Fibroblast of skin of left biceps (primary cell): ENCODE data around the gene DTX1.

Experiments used
- DNase-seq, 2 experiments: peaks; one replicate each; pipeline ENCODE4 v3.0.0-alpha.2; 2013; ENCODE audit warnings: low read depth in 2 of 2

DTX1 gene

GRCh38 chr12:113056631-113057488 is at the start of gene DTX1:
Gene DTX1 (plus strand): TSS chr12:113056730. CDS start chr12:113058193, 1,463 bp downstream.
- no peak for DNase-seq

DNA sequence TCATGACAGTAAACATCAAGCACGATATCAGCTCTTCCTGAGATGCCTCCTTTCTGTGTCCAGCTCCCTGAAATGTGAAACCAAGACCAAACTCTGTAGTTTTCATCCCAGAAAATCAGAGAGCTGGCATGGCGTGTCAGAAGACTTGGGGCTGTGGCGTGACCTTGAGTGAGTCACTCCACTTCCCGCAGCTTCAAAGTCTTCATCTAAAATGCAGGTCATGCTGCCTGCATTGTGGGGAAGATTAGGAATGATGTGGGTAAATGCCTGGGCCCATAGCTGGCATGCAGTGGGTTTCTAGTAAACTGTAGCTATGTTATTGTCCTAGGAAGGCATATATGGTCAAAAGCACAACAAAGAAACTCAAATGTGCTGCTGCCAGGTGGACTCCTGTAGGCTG is 49.4 kb upstream of the DTX1 start:
- DNase-seq: no peak

- DNase-seq: no peak
Observed at GRCh38 chr12:113010701-113011100, 45.8 kb upstream of the DTX1 start.

DNA sequence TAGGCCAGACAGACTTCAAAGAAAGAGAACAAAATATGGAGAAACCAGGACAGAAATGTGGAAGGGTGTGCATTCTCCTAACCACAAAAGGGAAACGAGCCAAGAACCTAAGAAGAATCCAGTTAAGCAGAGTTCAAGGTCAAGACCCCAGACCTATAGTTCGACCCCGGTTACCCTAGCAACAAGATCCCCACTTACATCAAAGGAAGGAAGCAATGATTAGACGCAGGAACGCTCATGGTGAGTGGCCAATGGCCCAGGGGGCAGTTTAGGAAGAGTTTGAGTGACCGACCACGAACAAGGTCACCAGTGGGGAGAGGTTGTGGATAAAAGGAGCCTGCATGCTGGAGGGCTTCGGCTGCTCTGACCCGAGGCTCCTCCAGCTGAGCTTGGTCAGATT is 42.0 kb upstream of the DTX1 start:
- no peak for DNase-seq

- DNase-seq: no peak
Observed at GRCh38 chr12:113016796-113017195, 39.7 kb upstream of the DTX1 start.

DNA sequence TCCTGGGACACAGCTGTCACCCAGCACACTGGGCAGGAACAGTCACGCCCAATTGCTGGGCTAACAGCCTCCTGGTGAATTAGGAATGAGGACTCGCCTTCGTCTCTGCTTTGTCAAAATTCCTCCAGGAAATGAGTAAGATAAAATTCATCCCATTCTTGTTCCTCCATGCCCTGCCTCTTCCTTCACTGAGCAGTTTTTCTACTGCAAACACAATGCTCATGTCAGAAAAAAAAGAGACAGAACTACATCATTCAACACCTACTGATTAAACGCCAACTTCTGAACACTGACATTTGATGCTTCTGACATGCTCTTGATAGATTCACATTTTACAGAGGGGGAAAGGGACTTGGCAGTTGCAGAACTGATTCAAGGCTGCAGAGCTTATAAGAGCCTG is 37.5 kb upstream of the DTX1 start:
- no peak for DNase-seq

GRCh38 chr12:113021500-113021899 is 35.0 kb upstream of the DTX1 start:
- no peak for DNase-seq

DNA sequence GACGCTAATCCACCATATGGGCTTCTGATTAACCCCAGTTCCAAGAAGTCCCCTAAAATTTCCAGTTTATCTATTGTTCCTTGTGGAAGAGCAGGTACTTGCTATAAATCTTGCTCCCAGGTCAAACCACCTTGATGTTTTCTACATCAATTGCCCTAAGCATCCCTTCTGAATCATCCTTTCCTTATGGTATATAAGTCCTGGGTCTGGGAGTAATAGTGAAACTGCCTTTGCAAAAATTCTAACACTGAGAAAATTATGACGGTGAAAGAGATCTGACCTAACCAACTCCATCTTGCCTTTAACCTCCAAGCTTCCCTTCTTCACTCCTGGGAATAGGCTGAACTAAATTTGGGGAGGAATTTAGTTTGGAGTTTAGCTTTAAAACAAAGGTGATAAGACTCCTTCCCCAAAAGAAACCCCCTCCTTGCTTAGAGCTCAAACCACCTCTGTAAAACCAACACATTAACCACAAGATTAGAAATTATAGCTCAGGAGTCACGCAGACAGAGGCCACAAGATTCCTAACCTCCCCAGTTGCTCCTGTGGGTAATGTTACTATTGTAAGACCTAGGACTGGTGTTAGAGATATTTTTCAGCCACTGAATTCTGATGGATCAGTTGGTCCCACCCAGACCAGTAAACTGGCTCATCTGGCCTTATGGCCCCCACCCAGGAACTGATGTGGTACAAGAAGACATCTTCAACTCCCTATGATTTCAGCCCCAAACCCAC is 33.8 kb upstream of the DTX1 start:
- DNase-seq: no peak

DNA sequence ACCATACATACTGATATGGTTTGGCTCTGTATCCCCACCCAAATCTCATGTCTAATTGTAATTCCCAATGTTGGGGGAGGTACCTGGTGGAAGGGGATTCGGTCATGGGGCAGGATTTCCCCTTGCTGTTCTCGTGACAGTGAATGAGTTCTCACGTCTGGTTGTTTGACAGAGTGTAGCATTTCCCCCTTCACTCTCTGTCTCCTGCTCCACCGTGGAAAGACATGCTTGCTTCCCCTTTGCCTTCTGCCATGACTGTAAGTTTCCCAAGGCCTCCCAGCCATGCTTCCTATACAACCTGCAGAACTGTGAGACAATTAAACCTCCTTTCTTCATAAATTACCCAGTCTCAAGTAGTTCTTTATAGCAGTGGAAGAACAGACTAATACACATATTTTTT is 28.8 kb upstream of the DTX1 start:
- no peak for DNase-seq

GRCh38 chr12:113030875-113031525 is 25.5 kb upstream of the DTX1 start:
- peak; percentile 7 to 10 for DNase-seq

DNA sequence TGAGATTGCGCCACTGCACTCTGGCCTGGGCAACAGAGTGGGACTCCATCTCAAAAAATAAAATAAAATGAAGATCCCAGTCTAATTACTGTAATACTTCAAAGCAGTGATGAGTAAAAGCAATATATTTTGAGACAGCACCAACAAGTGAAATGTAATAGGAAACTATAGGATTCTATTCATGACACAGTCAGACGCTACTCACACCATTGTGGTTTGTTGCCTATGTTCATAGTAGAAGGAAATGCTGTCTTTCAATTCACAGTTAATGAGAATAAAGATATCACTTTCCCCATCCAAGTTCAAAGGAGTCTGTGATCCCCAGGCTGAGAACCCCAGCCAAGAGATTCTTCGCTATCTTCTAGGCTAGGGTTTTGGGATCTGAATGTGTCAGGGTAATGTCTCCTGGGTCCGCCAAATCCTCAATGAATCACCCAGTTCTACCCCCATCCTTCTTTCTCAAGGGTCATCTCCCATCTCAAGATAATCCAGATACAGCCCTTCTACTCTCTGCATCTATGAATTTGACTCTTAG is 16.6 kb upstream of the DTX1 start:
- DNase-seq: no peak

DNA sequence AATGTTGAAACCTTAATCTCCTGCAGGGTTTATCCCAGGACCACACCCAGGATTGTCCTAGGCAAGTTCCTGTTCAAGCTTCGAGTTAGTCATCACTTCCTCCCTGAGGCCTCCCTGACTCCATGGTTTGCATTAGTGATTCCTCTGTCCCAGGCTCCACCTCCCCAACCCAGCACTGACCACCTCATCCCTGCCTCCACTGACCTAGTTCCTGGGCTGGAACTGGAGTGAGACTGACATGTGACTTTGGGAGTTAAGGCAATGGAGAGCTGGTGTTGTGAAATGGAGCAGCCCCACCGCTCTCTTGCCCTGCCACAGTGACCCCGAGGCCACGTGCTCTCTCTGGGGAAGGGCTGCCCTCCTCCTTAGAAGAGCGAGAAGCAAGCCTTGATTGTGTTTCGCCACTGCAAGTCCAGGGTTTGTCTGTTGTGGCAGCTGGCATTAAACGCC is 15.8 kb upstream of the DTX1 start:
- DNase-seq: no peak

DNA sequence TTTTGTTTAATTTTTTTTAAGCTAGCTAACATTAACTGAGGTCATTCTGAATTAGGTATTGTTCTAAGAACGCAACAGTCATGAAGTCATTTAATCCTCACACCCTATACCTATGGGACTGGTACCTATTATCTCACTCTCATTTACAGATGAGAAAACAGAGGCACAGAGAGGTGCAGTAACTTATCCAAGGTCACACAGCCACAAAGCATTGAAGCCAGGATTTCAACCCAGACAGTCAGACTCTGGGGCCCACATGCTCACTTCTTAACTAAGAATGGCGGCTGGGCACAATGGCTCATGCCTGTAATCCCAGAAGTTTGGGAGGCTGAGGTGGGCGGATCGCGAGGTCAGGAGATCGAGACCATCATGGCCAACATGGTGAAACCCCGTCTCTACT is 15.0 kb upstream of the DTX1 start:
- no peak for DNase-seq

GRCh38 chr12:113043240-113043639 is 13.3 kb upstream of the DTX1 start:
- no peak for DNase-seq

- no peak for DNase-seq
Observed at GRCh38 chr12:113044516-113044915, 12.0 kb upstream of the DTX1 start.

GRCh38 chr12:113048716-113049127 is 7.8 kb upstream of the DTX1 start:
- DNase-seq: peak; percentile 7 to 18

DNA sequence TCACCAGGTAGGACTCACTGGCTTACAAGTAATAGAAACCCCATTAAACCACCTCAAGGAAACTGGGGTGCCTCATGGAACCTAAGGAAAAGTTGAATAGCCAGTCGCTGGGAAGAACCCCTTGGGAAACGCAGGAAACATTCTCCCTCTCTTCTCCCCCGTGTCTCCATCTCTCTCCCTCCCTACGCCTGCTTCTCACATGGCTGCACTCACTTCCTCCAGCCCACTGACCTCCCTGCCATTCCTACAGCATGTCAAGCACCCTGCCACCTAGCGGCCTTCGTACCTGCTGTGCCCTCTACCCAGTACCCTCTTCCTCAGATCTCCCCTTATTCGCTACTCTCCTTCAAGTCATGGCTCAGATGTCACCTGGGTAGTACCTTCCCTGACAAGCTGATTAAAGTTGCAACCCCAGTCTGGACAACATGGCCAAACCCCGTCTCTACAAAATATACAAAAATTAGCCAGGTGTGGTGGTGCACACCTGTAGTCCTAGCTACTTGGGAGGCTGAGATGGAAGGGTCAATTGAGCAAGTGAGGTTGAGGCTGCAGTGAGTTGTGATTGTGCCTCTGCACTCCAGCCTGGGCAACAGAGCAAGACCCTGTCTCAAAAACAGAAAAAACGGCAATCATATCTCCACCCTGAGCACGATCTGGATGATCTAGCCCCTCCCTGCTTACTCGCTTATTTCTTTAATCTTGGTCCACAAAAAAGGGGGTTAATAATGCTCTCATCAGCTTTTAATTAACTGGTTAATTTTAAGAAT is 6.4 kb upstream of the DTX1 start:
- DNase-seq: no peak

DNA sequence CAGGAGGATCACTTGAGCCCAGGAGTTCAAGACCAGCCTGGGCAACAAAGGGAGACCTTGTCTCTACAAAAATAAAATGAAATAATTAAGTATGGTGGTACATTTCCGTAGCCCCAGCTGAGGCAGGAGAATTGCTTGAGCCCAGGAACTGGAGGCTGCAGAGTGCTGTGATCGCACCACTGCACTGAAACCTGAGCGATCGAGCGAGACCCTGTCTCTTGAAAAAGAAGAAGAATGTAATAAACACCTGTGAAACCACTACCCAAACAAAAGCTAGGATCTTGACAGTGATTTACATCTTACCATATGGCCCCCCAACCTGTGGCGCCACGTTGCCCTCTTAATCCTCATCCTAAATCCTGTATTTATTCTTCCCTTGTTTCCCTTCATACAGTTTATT is 5.7 kb upstream of the DTX1 start:
- no peak for DNase-seq

DNA sequence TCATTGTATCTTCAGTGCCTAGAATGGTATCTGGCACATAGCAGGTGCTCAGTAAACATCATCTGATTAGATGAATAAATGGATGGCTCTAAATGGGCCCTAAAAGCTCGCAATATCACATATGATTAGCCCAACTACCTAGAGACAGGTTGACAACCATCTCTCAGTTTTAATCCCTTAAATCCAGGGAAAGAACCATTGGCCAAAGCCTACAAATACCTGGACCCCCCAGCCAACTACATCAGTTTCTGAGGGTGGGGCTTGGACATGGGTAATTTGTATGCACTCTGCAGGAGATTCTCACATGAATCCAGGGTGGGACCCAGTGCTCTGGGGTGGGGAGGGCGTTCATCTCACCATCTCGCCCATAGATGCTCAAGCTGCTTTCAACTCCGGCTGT is 4.8 kb upstream of the DTX1 start:
- no peak for DNase-seq

DNA sequence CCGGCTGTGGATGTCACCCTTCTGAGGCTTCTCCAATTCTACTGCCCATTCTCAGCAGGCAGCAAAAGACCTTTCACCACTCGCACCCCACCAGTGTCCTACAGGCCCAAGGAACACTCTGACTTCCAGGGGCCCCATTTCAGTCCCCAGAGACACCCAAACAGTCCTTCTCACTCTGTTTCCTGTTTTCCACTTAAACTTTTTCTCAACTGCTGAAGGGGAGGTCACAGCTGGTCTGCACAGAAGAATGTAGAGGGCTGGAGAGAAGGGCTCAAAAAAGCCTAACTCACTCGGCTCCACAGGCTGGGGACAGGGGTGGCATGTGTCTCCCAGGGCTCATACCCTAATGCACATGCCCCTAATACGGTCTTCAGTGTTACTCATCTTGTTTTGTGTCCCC is 4.2 kb upstream of the DTX1 start:
- DNase-seq: no peak

DNA sequence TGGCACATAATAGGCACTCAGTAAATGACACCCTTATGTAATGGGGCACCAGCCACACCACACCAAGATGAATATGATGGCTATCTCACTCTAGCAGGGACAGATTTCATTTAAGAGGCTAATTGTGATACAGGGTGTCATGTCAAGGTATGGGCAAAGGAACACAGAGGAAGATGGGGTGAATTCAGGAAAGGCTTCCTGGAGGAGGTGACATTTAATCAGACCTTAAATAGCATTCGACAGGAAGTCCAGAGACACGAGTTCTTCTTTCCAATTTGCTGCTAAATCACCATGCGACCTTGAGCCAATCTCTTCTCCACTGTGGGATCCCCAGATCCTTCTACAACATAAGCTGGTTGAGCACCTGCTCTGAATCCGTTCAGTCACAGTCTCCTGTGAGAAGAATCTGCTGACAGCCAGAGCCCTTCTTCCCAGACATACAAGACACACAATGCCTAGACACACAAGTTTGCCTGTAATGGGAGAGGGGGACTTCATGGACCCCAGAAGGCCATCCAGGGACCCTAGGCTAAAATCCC is 1.5 kb upstream of the DTX1 start:
- no peak for DNase-seq
